Lung microvascular endothelial cell (primary cell): ENCODE results near the gene ZNF382. TPM values are rescaled to one million over a fixed set of nuclear protein-coding genes. Genes with fewer than 3 reads are reported as not detected.

Experiments
- DNase-seq, 2 donors: peaks; one replicate each; pipeline versions ENCODE4 v3.0.0 to v3.0.0-alpha.2; 2010; ENCODE audit warnings: low read depth in 2 of 2
- total RNA-seq: library from RNA; depleted of rRNA; stranded (reverse); fragments of >200 nt; gene quantifications from 2 replicates; pipeline ENCODE4 v1.2.1, GENCODE V29; 2014

Gene ZNF382
- total RNA-seq, 1 donor from 2014 or later, result 4.6 TPM

GRCh38 chr19:36679455-36679854 lies 74.3 kb downstream of the ZNF382 start:
- no peak for DNase-seq

Other genes with a start within 250 kb of the ZNF382 start
- 2.6 and 4.0 TPM in 2 replicates for gene ZFP14, start 226.1 kb upstream of the ZNF382 start, total RNA-seq
- gene ZFP82, start 186.7 kb upstream of the ZNF382 start, total RNA-seq, result 2.2 and 4.8 TPM in 2 replicates
- gene ZNF566, start 115.8 kb upstream of the ZNF382 start, total RNA-seq, result 5.4 and 9.7 TPM in 2 replicates
- gene ZNF260, start 77.0 kb upstream of the ZNF382 start, total RNA-seq, result 10.0 and 10.9 TPM in 2 replicates
- gene ZNF529, start 32.0 kb upstream of the ZNF382 start, total RNA-seq, result 3.5 and 6.0 TPM in 2 replicates
- gene ZNF461, start 61.5 kb downstream of the ZNF382 start, total RNA-seq, result 5.2 and 9.1 TPM in 2 replicates
- gene ZNF567, start 82.3 kb downstream of the ZNF382 start, total RNA-seq, result 3.7 and 5.0 TPM in 2 replicates
- gene ZNF850, start 167.5 kb downstream of the ZNF382 start, total RNA-seq, result 2.4 and 3.0 TPM in 2 replicates
- gene ZNF790, start 233.1 kb downstream of the ZNF382 start, total RNA-seq, result 5.7 and 10.5 TPM in 2 replicates
- 2.8 and 6.3 TPM in 2 replicates for gene ZNF345, start 245.6 kb downstream of the ZNF382 start, total RNA-seq